ENCODE data around the gene ATP5MK. TPM values are rescaled to one million over a fixed set of nuclear protein-coding genes. Genes with fewer than 3 reads are reported as not detected.
A peak's percentile ranks its signal among the peaks of the same experiment; 100 is the strongest.

The ATP5MK gene
- total RNA-seq (100 to 1,000 TPM; 111 to 244 (median 137) TPM), polyA plus RNA-seq (100 to 1,000 TPM; 423 to 528 (median 519) TPM)
- long read RNA-seq, donor 1, transcript ATP5MD-201 (4 exons, 364 nt) = major isoform, 113 of 124 reads
- long read RNA-seq, donor 1, partial matches to known transcripts = 8 of 124 reads
- long read RNA-seq, donor 1, other reads (novel, unspliced or antisense) = 0 of 124 reads
- long read RNA-seq, donor 2, transcript ATP5MD-201 (4 exons, 364 nt) = major isoform, 121 of 135 reads
- long read RNA-seq, donor 2, partial matches to known transcripts = 5 of 135 reads
- long read RNA-seq, donor 2, other reads (novel, unspliced or antisense) = 5 of 135 reads

- DNase-seq = peak; percentile 99
- Histone ChIP-seq H3K27ac (peak within 1 kb of the TSS; percentile 70 to 91 (median 86)), H3K9me3 (no peaks in the 10 kb centered on the region), H3K4me1 (peaks cover 23 to 70% (median 50%) of the 10 kb centered on the region in 6 donors), H3K27me3 (replicated peaks in 1 of 7) (no peaks in the 10 kb centered on the region), H3K36me3 (peaks cover 0 to 65% (median 37%) of the 10 kb centered on the region in 6 donors), H3K4me3 (peak within 1 kb of the TSS; percentile 77 to 99 (median 92))
- TF ChIP-seq POLR2AphosphoS5 (IDR thresholded peaks at IDR 0.05) (peak; percentile 92 to 94 (median 92)), POLR2A (IDR thresholded peaks at IDR 0.05) (peak in 2 of 3 donors; percentile 30 to 44), CTCF (IDR thresholded peaks at IDR 0.05 in 8 of 11, conservative IDR thresholded peaks at IDR 0.05 in 3 of 11) (peak in 3 of 11 experiments; percentile 8 to 33 (median 25))
- intact Hi-C loops (cut with DNase I; ENCODE audit: low total_unique reads) = no loop called here
- 0 to 1% (median 0%) methylated on average over 44 to 56 of the region's 56 CpGs for WGBS, 5 donors
Measured at GRCh38 chr10:103396067-103396788, at the start of gene ATP5MK, which contains the start of gene PDCD11. TSS of gene ATP5MK (minus strand) at chr10:103396475. CDS start at chr10:103392457, 4,018 bp downstream. TSS of gene PDCD11 (plus strand) at chr10:103396626. CDS start at chr10:103398427, 1,801 bp downstream.

GRCh38 chr10:103445366-103445765, 49.1 kb upstream of the ATP5MK start:
- no peak overlapping the region for H3K4me3 ChIP-seq
- 73 to 88% (median 80%) methylated on average over 9 of the region's 9 CpGs for WGBS, 5 donors
- H3K9me3 ChIP-seq = no peaks in the 10 kb centered on the region
- DNase-seq = no peak
- peaks cover 2 to 100% (median 79%) of the 10 kb centered on the region in 6 donors for H3K36me3 ChIP-seq
- H3K27me3 ChIP-seq (replicated peaks in 1 of 7) = no peaks in the 10 kb centered on the region
- peaks cover 41 to 74% (median 65%) of the 10 kb centered on the region in 6 donors for H3K4me1 ChIP-seq
- intact Hi-C loops (cut with DNase I; ENCODE audit: low total_unique reads) = no loop called here
- H3K27ac ChIP-seq = peak overlapping the region; percentile 35 to 92 (median 81)
- TF ChIP-seq CTCF (IDR thresholded peaks at IDR 0.05 in 8 of 11, conservative IDR thresholded peaks at IDR 0.05 in 3 of 11) (no peak), POLR2AphosphoS5 (IDR thresholded peaks at IDR 0.05) (peak; percentile 5 to 57 (median 54)), POLR2A (IDR thresholded peaks at IDR 0.05) (no peak)

GRCh38 chr10:103444478-103444877, 48.2 kb upstream of the ATP5MK start:
- peaks cover 33 to 66% (median 56%) of the 10 kb centered on the region in 6 donors for H3K4me1 ChIP-seq
- H3K36me3 ChIP-seq = peaks cover 2 to 100% (median 85%) of the 10 kb centered on the region in 6 donors
- DNase-seq = no peak
- H3K9me3 ChIP-seq = no peaks in the 10 kb centered on the region
- no peak overlapping the region for H3K4me3 ChIP-seq
- TF ChIP-seq POLR2A (IDR thresholded peaks at IDR 0.05) (no peak), CTCF (IDR thresholded peaks at IDR 0.05 in 8 of 11, conservative IDR thresholded peaks at IDR 0.05 in 3 of 11) (no peak), POLR2AphosphoS5 (IDR thresholded peaks at IDR 0.05) (peak; percentile 32 to 60 (median 49))
- intact Hi-C loops (cut with DNase I; ENCODE audit: low total_unique reads) = no loop called here
- peak overlapping the region in 6 of 8 donors; percentile 62 to 92 (median 88) for H3K27ac ChIP-seq
- H3K27me3 ChIP-seq (replicated peaks in 1 of 7) = no peaks in the 10 kb centered on the region
- WGBS, 5 donors = 62 to 91% (median 79%) methylated on average over 10 of the region's 10 CpGs
